K562 (cell line): ENCODE results near the gene PRSS57. TPM values are rescaled to one million over a fixed set of nuclear protein-coding genes. Genes with fewer than 3 reads are reported as not detected.
A peak's percentile ranks its signal among the peaks of the same experiment; 100 is the strongest.

Experiments
- CLOCK ChIP-seq: fragments of 250-450 bp; sonication (Bioruptor Pico); IDR thresholded peaks from 2 replicates; pipeline ENCODE4 v1.4.0; 2020; ENCODE audit warnings: mild to moderate bottlenecking, moderate library complexity, borderline replicate concordance
- CREB1 ChIP-seq, 2 experiments: sonication (generic) in 1 of 2; formaldehyde crosslinking in 1 of 2; IDR thresholded peaks; 2 replicates each; pipeline versions ENCODE4 v1.6.1 to v1.8.0; 2012 to 2022; ENCODE audit warnings: inconsistent platforms in 1 of 2, mild to moderate bottlenecking in 1 of 2, missing genetic modification reagents in 1 of 2, moderate library complexity in 1 of 2
- DLX4 ChIP-seq: fragments of 250-450 bp; sonication (Bioruptor Pico); IDR thresholded peaks from 2 replicates; pipeline ENCODE4 v1.6.1; 2021; ENCODE audit warnings: mild to moderate bottlenecking
- E2F6 ChIP-seq, 2 experiments: IDR thresholded peaks; 2 replicates each; pipeline ENCODE4 v1.6.1; 2011; ENCODE audit warnings: borderline replicate concordance in 1 of 2, control low read depth in 1 of 2, low read depth in 1 of 2, low read length in 1 of 2, mild to moderate bottlenecking in 1 of 2, mixed read lengths in 1 of 2, moderate library complexity in 1 of 2; ENCODE audit not compliant: insufficient read depth in 1 of 2, insufficient read length in 1 of 2, poor library complexity in 1 of 2, severe bottlenecking in 1 of 2; ENCODE audit errors: extremely low read depth in 1 of 2
- HDAC3 ChIP-seq: fragments of 450-650 bp; IDR thresholded peaks from 2 replicates; pipeline ENCODE4 v1.6.1; 2018; ENCODE audit warnings: borderline replicate concordance, mild to moderate bottlenecking, moderate library complexity; ENCODE audit not compliant: partially characterized antibody
- MECOM ChIP-seq: fragments of 250-450 bp; sonication (Bioruptor Pico); IDR thresholded peaks from 2 replicates; pipeline ENCODE4 v1.8.0; 2022; ENCODE audit warnings: inconsistent platforms
- MEF2D ChIP-seq: conservative IDR thresholded peaks from 2 replicates; pipeline ENCODE4 v1.6.1; 2016; ENCODE audit warnings: low read depth, missing genetic modification characterization, missing compliant biosample characterization
- NCOR1 ChIP-seq: fragments of 450-650 bp; IDR thresholded peaks from 2 replicates; pipeline ENCODE4 v1.6.1; 2016; ENCODE audit warnings: mild to moderate bottlenecking, moderate library complexity
- NKRF ChIP-seq: fragments of 450-650 bp; IDR thresholded peaks from 2 replicates; pipeline ENCODE4 v1.6.1; 2016; ENCODE audit warnings: borderline replicate concordance
- NR3C1 ChIP-seq: sonication (generic); formaldehyde crosslinking; IDR thresholded peaks from 2 replicates; pipeline ENCODE4 v1.8.1; 2022; ENCODE audit warnings: missing genetic modification reagents
- PHB ChIP-seq: fragments of 250-450 bp; sonication (Bioruptor Pico); IDR thresholded peaks from 2 replicates; pipeline ENCODE4 v1.5.0; 2021
- POLR2G ChIP-seq: fragments of 200-400 bp; formaldehyde crosslinking; IDR thresholded peaks from 2 replicates; pipeline ENCODE4 v1.6.1; 2017; ENCODE audit warnings: low read depth, mild to moderate bottlenecking, antibody characterized with exemption, low read length, moderate library complexity
- SMARCE1 ChIP-seq: fragments of 450-650 bp; IDR thresholded peaks from 2 replicates; pipeline ENCODE4 v1.7.1; 2016; ENCODE audit warnings: mild to moderate bottlenecking
- YY1 ChIP-seq, 3 experiments: IDR thresholded peaks; 2 replicates each; pipeline ENCODE4 v1.6.1; 2011; ENCODE audit warnings: low read length in 2 of 3, mild to moderate bottlenecking in 2 of 3, moderate library complexity in 2 of 3, borderline replicate concordance in 1 of 3, control low read depth in 1 of 3, low read depth in 1 of 3; ENCODE audit not compliant: insufficient read depth in 3 of 3, insufficient replicate concordance in 2 of 3, control insufficient read depth in 1 of 3, insufficient read length in 1 of 3; ENCODE audit errors: extremely low read depth in 1 of 3
- ZBTB12 ChIP-seq: fragments of 250-450 bp; sonication (Bioruptor Pico); IDR thresholded peaks from 2 replicates; pipeline ENCODE4 v1.4.0; 2020
- ZNF436 ChIP-seq: fragments of 250-450, 450-650 bp; sonication (Bioruptor Pico); formaldehyde crosslinking; IDR thresholded peaks from 2 replicates; pipeline ENCODE4 v1.7.0; 2020; ENCODE audit warnings: mild to moderate bottlenecking
- polyA plus RNA-seq, 8 experiments: library from polyadenylated mRNA; depleted of rRNA in 4 of 8; stranded (reverse) in 5 of 8; unstranded in 3 of 8; fragments of >200 nt; fragmentation: Nextera tagmentation in 2 of 8; fragmentation: Illumina TruSeq in 1 of 8; extraction: Ambion mirVana in 2 of 8; extraction: Trizol in 1 of 8; gene quantifications; 2 replicates each; pipeline versions ENCODE4 v1.2.1 to v1.2.3, GENCODE V29; 2011 to 2014; ENCODE audit warnings: inconsistent platforms in 1 of 8, missing spikeins in 1 of 8
- total RNA-seq, 7 experiments: library from RNA; depleted of rRNA in 6 of 7; stranded (reverse); fragments of >200 nt in 6 of 7; fragmentation: Illumina TruSeq in 2 of 7; extraction: Trizol in 2 of 7; gene quantifications; 2 replicates each; pipeline versions ENCODE4 v1.2.1 to v1.2.3, GENCODE V29; 2011 to 2021; ENCODE audit warnings: low replicate concordance in 1 of 7

Gene PRSS57
- total and polyA plus RNA-seq, 9 of the 15 experiments (the other 6 are each of a cell fraction or from before 2014, with no cell fraction given) = 0.06 to 2.5 (median 1.3) TPM; not detected in 3

- TF ChIP-seq E2F6 (IDR thresholded peaks at IDR 0.05; ENCODE audit: borderline replicate concordance in 1 of 2, extremely low read depth in 1 of 2, insufficient read depth in 1 of 2, insufficient read length in 1 of 2, low read depth in 1 of 2, low read length in 1 of 2, poor library complexity in 1 of 2, severe bottlenecking in 1 of 2) = peak; percentile 68 to 93
- TF ChIP-seq CREB1 (IDR thresholded peaks at IDR 0.05) = peak; percentile 79
- TF ChIP-seq CREB1 (CRISPR knock-in tag; IDR thresholded peaks at IDR 0.05) = peak; percentile 83
- 0 out of 2 replicates have a peak, but pooled peaks have one; percentile 35 for TF ChIP-seq ZNF436 (CRISPR knock-in tag)
- peak; percentile 91 for TF ChIP-seq NKRF
- TF ChIP-seq SMARCE1 = peak; percentile 65
- peak in 2 of 3 experiments; percentile 60 to 65 for TF ChIP-seq YY1 (IDR thresholded peaks at IDR 0.05; ENCODE audit: borderline replicate concordance in 1 of 3, control insufficient read depth in 1 of 3, extremely low read depth in 1 of 3, insufficient read depth in 3 of 3, insufficient read length in 1 of 3, insufficient replicate concordance in 2 of 3, low read depth in 1 of 3, low read length in 2 of 3)
- TF ChIP-seq NCOR1 = no peak
- TF ChIP-seq NR3C1 (CRISPR knock-in tag) = no peak
- TF ChIP-seq HDAC3 = no peak
- no peak for TF ChIP-seq DLX4
- peak; percentile 21; the same call in 1 of the 2 replicates for TF ChIP-seq ZBTB12 (CRISPR knock-in tag)
- peak; percentile 97 for TF ChIP-seq POLR2G
- no peak for TF ChIP-seq CLOCK (CRISPR knock-in tag)
- no peak for TF ChIP-seq MECOM
- no peak for TF ChIP-seq MEF2D
- TF ChIP-seq PHB = no peak
These were observed 14.8 kb downstream of the PRSS57 start (continued) for GRCh38 chr19:680287-681028.
